GM18868 (cell line): ENCODE measurements around the gene GSS.

Source experiments
- ATAC-seq: cut with Tn5 transposase; IDR thresholded peaks from one replicate; pipeline ENCODE4 v1.9.1; 2021; ENCODE audit warnings: mild to moderate bottlenecking, moderate library complexity; ENCODE audit not compliant: unreplicated experiment

Gene GSS

GRCh38 chr20:34949120-34949519 lies 6.5 kb downstream of the GSS start:
- no peak for ATAC-seq

DNA sequence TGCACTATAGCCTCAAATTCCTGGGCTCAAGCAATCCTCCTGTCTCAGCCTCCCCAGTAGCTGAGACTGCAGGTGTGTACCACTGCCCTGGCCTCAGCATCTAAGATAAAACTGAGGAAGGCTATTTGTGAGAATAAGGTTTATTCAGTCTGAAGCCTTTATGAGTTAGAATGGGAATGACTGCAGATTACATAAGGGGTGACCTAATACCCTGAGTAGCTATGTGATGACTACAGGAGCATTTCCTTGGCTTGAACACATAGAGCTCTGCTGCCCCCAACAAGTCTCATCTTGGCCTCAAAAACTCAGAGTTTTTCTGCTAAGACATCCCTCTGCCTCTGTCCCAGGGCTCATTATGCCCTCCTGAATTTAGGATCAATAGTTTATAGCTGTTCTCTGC lies 7.6 kb downstream of the GSS start:
- no peak for ATAC-seq

- ATAC-seq: no peak
These were observed 8.3 kb downstream of the GSS start for GRCh38 chr20:34947336-34947735.

GRCh38 chr20:34946661-34947060 lies 8.9 kb downstream of the GSS start:
- no peak for ATAC-seq

GRCh38 chr20:34945315-34946077 lies 10.1 kb downstream of the GSS start:
- ATAC-seq: no peak

- ATAC-seq: no peak
These were observed 11.6 kb downstream of the GSS start for GRCh38 chr20:34943808-34944567.

- ATAC-seq: no peak
These were observed 13.3 kb downstream of the GSS start for GRCh38 chr20:34942301-34942700.

- no peak for ATAC-seq
These were observed 14.4 kb downstream of the GSS start for GRCh38 chr20:34941226-34941625.

DNA sequence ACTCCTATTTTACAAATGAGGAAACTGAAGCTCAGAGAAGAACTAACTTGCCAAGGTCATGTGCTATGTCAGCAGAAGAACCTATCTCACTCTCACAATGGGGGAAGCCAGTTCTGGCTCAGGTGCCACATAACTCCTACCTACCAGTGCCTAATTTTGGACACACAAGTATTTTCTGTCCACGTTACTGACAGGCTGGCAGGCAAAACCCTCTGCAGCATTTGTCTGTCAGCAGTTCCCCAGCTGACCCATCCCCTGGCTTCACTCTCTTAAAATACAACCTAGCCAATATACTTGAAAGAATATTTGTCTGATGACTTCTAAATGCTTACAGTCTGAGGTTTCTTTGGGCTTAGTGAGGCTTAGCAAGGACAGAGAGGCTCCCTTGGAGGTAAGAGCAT lies 15.5 kb downstream of the GSS start:
- no peak for ATAC-seq

DNA sequence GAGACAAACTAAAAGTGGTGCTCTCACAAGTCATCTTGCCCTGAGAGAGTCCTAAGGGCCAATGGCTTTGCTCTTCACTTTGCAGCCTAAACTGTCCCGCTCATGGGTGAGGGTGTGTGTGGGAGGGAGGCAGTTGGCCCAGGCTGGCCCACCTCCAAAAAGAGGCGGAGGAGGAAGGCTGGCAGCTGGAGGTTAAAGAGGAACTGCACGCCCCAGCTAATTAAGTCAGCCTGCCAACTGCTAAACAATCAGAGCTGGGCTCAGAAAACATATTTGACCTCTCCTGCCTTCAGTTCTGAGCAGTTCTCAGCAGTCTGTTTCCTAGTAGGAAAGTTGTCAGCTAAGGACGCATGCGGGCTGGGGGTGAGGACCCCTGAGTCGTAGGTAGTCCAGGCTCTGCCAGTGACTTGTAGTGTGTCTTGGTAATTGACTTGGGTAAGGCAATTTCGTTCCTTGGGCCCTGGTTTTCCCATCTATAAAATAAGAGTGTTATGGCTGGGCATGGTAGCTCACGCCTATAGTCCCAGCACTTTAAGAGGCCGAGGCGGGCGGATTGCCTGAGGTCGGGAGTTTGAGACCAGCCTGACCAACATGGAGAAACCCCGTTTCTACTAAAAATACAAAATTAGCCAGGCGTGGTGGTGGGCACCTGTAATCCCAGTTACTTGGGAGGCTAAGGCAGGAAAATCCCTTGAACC lies 17.0 kb downstream of the GSS start:
- ATAC-seq: no peak

DNA sequence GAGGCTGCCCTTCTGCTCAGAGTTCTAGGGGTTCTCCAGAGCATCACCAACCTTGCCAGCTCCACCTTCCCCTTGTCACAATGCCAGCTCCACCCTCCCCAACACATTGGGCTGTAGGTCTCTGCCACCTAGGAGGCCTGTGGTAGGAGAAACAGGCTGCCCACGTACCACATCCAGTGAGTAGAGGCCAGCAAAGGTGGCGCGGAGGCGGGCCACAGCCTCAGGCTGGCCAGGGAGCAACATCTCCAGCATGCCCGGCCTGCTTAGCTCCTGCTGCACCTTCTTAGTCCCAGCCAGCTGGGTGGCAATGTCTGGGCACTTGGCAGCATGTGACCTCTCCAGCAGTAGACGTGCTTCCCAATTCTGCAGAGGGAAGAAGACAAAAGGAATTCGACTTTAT lies 23.8 kb downstream of the GSS start:
- no peak for ATAC-seq

DNA sequence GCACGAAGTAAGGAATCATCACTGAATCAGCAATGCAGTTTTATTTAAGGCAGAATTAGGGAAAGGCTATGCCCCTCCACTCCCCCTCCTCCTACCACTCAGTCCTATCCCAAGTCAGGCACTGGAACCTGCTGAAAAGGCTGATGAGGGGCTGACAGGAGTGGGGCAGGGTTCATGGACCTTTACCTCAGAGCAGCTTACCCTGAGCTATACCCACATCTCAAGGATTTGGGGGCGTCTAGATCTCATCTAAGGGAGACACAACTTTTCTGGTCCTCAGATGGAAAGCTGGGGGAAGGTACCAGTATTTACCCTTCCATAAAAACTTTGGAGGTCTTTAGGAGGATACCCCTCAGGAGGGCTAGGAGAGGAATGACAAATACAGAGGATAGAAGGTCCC lies 27.2 kb downstream of the GSS start:
- no peak for ATAC-seq

DNA sequence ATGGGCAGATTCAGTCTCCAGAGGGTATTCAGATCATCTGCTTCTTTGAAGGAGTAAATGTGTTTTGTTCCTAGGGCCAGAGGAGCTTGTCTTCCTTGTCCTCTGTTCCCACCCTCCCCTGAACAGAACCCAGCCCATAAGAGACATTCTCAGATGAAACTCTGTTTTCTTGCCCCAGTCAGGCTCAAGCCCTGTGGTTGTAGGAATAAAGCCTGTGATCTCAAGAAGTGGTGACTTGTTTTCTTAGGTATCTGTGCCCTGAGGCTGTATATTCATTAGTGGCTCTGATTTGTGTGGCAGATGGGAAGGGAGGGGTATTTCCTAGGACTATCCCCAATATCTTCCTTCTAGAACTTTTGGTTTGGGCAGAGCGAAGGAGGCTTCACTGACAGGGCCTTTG lies 27.9 kb downstream of the GSS start:
- ATAC-seq: no peak

- ATAC-seq: no peak
These were observed 29.0 kb downstream of the GSS start for GRCh38 chr20:34926581-34926980.

GRCh38 chr20:34925981-34926380 lies 29.6 kb downstream of the GSS start:
- no peak for ATAC-seq

DNA sequence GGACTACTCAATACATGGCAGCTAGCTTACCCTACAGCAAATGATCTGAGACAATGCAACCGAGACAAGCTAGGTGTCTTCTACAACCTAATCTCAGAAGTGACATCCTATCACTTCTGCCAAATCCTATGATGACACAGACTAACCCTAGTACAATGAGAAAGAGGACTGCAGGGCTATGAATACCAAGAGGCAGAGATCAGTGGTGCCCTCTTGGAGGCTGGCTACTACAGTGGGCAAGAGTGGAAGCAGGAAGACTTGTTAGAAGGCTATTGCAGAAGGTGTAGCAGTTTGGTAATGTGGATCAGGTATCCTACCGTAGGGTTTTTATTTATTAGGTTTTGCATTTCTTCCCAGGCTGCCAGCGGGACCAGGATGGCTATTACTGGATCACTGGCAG lies 30.3 kb downstream of the GSS start:
- no peak for ATAC-seq

- no peak for ATAC-seq
These were observed 32.2 kb downstream of the GSS start for GRCh38 chr20:34923414-34923813.

DNA sequence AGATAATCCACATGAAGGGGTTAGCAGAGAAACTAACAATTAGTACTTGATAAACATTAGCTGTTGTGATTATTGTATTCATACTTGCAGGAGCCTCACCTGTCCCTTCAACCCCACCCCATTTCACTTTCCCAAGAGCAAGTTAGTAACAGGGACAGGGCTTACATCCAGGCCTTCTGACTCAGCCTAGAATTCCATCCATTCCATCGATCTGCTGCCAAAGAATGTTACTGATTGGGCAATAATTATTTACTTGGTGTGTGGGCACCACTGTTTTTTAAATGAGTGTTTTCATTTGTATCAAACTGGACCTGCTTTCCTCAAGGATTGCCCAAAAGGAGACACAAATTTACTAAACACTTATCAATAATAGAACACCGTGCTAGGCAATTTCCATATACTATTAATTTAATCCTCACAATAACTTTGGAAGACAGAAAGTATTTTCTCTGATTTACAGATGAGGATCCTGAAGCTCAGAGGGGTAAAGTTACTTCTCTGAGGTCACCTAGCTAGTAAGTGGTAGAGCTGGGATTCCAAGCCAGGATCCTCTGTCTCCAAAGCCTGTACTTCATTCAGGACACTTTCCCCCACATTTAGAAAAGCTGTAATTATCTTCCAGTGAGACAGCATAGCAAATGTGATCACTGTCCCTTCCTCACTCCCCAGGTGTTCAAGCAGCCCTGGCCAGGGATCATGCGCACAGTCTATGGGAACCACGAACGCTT lies 32.8 kb downstream of the GSS start:
- ATAC-seq: no peak

DNA sequence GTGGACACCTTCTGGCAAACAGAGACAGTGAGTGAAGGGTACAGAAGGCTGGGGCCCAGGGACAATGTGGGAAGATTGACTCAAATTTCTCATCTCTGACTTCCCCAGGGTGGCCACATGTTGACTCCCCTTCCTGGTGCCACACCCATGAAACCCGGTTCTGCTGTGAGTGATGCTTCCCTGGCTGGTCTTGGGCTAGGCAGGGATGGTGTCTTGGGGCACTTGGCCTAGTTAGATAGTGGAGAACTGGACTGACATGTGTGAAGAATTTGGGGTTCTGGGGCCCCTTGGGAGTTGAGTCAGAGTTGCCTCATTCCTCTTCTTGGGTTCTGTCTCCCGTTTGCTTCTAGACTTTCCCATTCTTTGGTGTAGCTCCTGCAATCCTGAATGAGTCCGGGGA lies 34.2 kb downstream of the GSS start:
- no peak for ATAC-seq

DNA sequence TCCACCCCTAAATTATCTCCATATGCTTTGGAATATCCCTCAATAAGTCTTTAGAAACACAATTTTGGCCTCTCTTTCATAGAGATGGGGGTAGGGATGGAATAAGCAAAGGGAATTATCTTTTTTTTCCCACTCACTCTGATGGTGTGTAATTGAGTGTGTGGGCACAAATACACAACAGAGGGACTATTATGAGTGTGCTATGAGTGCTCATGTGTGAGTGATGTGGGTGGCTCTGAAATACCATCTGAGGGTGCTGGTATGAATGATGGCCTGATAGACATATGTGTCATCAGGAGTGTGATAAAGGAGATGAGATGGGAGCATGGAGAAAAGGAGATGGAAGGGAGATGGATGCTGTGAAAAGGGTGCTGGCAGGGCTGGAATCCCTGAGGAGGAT lies 35.6 kb downstream of the GSS start:
- no peak for ATAC-seq

DNA sequence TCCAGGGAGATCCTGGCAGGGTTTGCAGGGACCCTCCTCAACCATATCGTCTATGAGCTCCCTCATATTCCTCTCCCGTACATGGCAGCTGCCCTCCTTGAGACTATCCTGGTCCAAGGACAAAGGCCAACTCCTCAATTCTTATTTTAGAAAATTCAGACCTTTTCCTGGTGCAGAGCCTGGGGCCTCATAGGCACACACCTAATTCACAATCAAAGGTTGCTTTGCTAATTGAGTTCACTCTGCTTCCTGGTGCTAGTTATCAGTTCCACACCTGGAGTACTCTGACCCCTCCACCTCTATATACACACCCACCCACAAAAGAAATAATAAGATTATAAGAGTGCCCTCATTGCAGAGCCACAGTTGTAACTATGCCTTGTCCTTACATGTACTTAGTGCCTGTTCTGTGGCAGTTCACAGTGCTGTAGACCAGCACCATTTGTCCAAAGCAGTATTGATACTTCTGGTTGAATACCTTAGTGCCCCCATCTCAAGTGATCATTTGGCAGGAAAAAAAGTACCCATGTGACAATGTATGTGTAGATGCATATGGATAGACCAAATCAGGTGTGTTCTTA lies 38.7 kb downstream of the GSS start:
- ATAC-seq: no peak
